Esophagus (tissue), 2 donors: ENCODE measurements around the gene ASTN1. TPM values are rescaled to one million over a fixed set of nuclear protein-coding genes. Genes with fewer than 3 reads are reported as not detected.

ENCODE experiments used
- H3K27ac ChIP-seq, 2 donors: one replicate each; pipeline ENCODE4 v1.5.1; 2013; ENCODE audit warnings: low read depth in 2 of 2, mild to moderate bottlenecking in 2 of 2, inconsistent platforms in 1 of 2, low read length in 1 of 2, moderate library complexity in 1 of 2
- H3K27me3 ChIP-seq, 2 donors: one replicate each; pipeline ENCODE4 v1.6.1; 2013; ENCODE audit warnings: low read length in 2 of 2, control low read depth in 1 of 2, mild to moderate bottlenecking in 1 of 2; ENCODE audit not compliant: insufficient read depth in 2 of 2, control insufficient read depth in 1 of 2
- H3K36me3 ChIP-seq, 2 donors: one replicate each; pipeline ENCODE4 v1.6.1; 2013; ENCODE audit warnings: low read length in 1 of 2; ENCODE audit not compliant: control insufficient read depth in 2 of 2, insufficient read depth in 2 of 2
- H3K4me1 ChIP-seq, 2 donors: one replicate each; pipeline ENCODE4 v1.6.1; 2013; ENCODE audit warnings: low read length in 1 of 2; ENCODE audit not compliant: control insufficient read depth in 2 of 2, insufficient read depth in 2 of 2
- H3K4me3 ChIP-seq, 2 donors: one replicate each; pipeline ENCODE4 v1.5.1; 2013; ENCODE audit warnings: low read length in 2 of 2, mild to moderate bottlenecking in 2 of 2, low read depth in 1 of 2, moderate library complexity in 1 of 2
- H3K9me3 ChIP-seq, 2 donors: one replicate each; pipeline ENCODE4 v1.6.1; 2013; ENCODE audit warnings: mild to moderate bottlenecking in 2 of 2, low read depth in 1 of 2, low read length in 1 of 2, moderate library complexity in 1 of 2; ENCODE audit not compliant: control insufficient read depth in 2 of 2, insufficient read depth in 1 of 2
- WGBS, 2 donors: extraction: QIAGEN DNeasy Blood & Tissue Kit; methylation state at CpG; one replicate each; pipeline ENCODE4 v1.1.7; 2013; 5-methylcytosine and 5-hydroxymethylcytosine counted together
- polyA plus RNA-seq, 2 donors: library from polyadenylated mRNA; stranded (reverse); fragments of 200-250 nt; gene quantifications; one replicate each; pipeline ENCODE4 v1.2.3, GENCODE V29; 2013
- donor health status: healthy with polysubstance abuse.
- donor health status: Bipolar disorder and iron deficiency.

The ASTN1 gene
- polyA plus RNA-seq: under 1 TPM in 1 of 2 donors, not detected in 1; 0.02 TPM

DNA sequence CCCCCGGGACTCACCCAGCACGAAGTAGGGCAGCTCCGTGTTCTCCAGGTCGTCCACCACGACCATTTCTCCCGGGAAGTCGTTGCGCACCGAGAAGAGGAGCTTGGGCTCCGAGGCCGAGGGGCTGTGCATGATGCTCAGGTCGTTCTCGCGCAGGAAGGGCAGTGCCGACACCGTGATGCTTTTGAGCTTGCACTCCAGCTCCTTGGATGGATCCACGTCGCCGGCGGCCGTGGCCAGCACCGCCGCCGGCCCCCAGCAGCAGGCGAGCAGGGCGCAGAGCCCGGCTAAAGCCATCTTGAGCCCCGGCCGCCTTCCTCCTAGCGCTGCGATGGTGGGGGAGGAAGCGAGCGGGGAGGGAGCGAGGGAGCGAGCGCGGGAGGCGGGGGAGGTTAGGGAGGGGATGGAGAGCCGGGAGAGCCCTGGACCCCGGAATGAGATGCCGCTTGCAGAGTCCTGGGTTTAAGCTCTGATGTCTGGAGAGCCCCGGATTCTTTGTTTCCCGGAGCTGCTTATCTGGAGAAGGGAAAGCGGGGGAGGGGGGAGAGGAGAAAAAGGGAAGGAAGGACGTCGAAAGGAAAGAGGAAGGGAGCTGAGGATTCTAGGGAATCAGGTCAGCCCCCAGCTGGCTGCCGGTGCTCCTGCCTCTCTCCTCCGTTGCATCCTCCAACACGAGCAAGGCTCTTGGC is at the start of gene ASTN1:
Gene ASTN1, minus strand, starts transcription at position 333 of the 689 bp plus-strand sequence. Its CDS starts 36 bp downstream, at position 297.
- Histone ChIP-seq H3K27me3 (peaks cover 0 to 2% of the 10 kb centered on the region in 2 donors), H3K36me3 (no peaks in the 10 kb centered on the region), H3K9me3 (no peaks in the 10 kb centered on the region), H3K4me3 (no peak within 1 kb of the TSS), H3K4me1 (no peaks in the 10 kb centered on the region), H3K27ac (no peak within 1 kb of the TSS)
- WGBS, 2 donors: 3% methylated on average over 49 of the region's 49 CpGs

DNA sequence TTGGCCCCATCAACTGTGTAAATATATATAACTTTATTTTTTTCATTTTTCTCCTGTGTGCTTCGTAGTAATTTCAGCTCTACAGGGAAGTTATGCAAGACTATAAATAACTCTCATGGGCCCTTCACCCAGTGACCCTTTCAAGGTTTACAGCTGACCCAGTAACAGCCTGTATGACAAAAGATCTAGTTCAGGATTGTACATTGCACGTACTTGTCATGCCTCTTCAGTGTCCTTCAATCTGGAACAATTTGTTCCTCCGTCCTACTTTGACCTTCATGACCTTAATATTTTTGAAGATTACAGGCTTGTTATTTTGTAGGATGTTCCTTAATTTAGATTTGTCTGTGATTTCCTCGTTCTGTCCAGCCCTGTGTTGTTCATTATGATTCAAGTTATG is 46.7 kb upstream of the ASTN1 start:
- H3K27ac ChIP-seq: no peak overlapping the region

GRCh38 chr1:177210071-177210470 is 45.6 kb upstream of the ASTN1 start:
- Histone ChIP-seq H3K9me3 (no peaks in the 10 kb centered on the region), H3K27me3 (no peaks in the 10 kb centered on the region), H3K36me3 (no peaks in the 10 kb centered on the region), H3K4me3 (no peak overlapping the region), H3K4me1 (no peaks in the 10 kb centered on the region), H3K27ac (no peak overlapping the region)

More for the DNA sequence above, 46.7 kb upstream of the ASTN1 start:
- Histone ChIP-seq H3K36me3 (no peaks in the 10 kb centered on the region), H3K4me1 (no peaks in the 10 kb centered on the region), H3K27me3 (no peaks in the 10 kb centered on the region), H3K4me3 (no peak overlapping the region), H3K9me3 (no peaks in the 10 kb centered on the region)
- 45 to 48% methylated on average over 4 of the region's 4 CpGs for WGBS, 2 donors

DNA sequence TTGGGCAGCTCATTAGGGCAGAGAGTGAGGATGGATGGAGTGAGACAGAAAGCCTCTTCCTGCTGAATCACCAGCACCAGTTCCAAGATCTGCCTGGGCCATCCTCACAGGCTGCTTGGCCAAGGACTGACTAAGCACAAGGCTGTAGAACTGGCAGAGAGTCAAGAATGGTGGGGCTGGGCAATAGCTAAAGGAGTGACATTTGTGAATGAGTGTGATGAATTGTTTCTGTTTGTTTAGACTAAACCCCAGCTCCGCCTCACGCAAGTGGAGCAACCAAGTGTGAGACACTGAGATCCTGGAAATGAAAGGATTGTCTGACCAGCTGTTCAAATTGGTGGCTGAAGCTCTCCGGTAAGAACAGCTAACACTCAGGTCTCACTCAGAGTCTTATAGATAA is 44.8 kb upstream of the ASTN1 start:
- no peaks in the 10 kb centered on the region for H3K9me3 ChIP-seq
- H3K27me3 ChIP-seq: no peaks in the 10 kb centered on the region
- H3K27ac ChIP-seq: peak overlapping the region in 1 of 2 donors; percentile 24
- 20 to 44% methylated on average over 3 of the region's 3 CpGs for WGBS, 2 donors
- no peaks in the 10 kb centered on the region for H3K36me3 ChIP-seq
- H3K4me3 ChIP-seq: no peak overlapping the region
- H3K4me1 ChIP-seq: no peaks in the 10 kb centered on the region

- Histone ChIP-seq H3K27ac (no peak overlapping the region), H3K36me3 (no peaks in the 10 kb centered on the region), H3K9me3 (no peaks in the 10 kb centered on the region), H3K4me3 (no peak overlapping the region), H3K4me1 (no peaks in the 10 kb centered on the region), H3K27me3 (no peaks in the 10 kb centered on the region)
- WGBS, 2 donors: 61 to 80% methylated on average over 4 of the region's 4 CpGs
Observed at GRCh38 chr1:177208920-177209319, 44.4 kb upstream of the ASTN1 start.

DNA sequence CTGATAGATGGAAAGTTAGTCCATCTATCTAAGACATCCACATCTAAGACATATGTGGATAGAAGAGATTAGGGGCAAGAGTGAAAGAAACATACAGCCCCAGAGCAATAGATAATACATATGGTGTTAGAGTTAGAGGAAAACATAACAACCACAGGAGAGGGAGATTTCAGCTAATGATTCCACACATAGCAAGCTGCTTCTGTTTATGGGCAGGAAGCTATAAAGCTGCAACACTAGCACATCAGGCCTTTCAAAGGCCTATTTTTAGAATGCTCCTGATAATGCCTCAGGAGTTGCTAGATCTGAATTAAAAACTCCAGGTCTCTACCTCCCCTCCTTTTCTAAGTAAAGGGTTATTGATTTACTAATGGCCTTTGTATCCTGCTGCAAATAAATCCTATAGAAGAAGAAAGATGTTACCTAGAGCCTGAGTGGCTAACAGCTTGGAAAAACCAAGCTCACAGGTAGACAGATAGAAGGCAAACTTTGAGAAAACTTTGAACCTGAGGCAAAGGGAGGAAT is 42.4 kb upstream of the ASTN1 start:
- no peaks in the 10 kb centered on the region for H3K36me3 ChIP-seq
- H3K4me3 ChIP-seq: no peak overlapping the region
- H3K27ac ChIP-seq: no peak overlapping the region
- no peaks in the 10 kb centered on the region for H3K27me3 ChIP-seq
- H3K4me1 ChIP-seq: no peaks in the 10 kb centered on the region
- no peaks in the 10 kb centered on the region for H3K9me3 ChIP-seq

GRCh38 chr1:177200290-177200689 is 35.8 kb upstream of the ASTN1 start:
- no peak overlapping the region for H3K27ac ChIP-seq
- no peaks in the 10 kb centered on the region for H3K9me3 ChIP-seq
- H3K27me3 ChIP-seq: no peaks in the 10 kb centered on the region
- H3K4me1 ChIP-seq: no peaks in the 10 kb centered on the region
- 74 to 83% methylated on average over 4 of the region's 4 CpGs for WGBS, 2 donors
- H3K4me3 ChIP-seq: no peak overlapping the region
- no peaks in the 10 kb centered on the region for H3K36me3 ChIP-seq

- no peak overlapping the region for H3K4me3 ChIP-seq
- H3K4me1 ChIP-seq: no peaks in the 10 kb centered on the region
- H3K27me3 ChIP-seq: no peaks in the 10 kb centered on the region
- H3K36me3 ChIP-seq: no peaks in the 10 kb centered on the region
- 87 to 89% methylated on average over 2 of the region's 2 CpGs for WGBS, 2 donors
- no peaks in the 10 kb centered on the region for H3K9me3 ChIP-seq
- no peak overlapping the region for H3K27ac ChIP-seq
Observed at GRCh38 chr1:177198243-177198642, 33.7 kb upstream of the ASTN1 start.

- Histone ChIP-seq H3K36me3 (no peaks in the 10 kb centered on the region), H3K27ac (no peak overlapping the region), H3K4me1 (no peaks in the 10 kb centered on the region), H3K4me3 (no peak overlapping the region), H3K9me3 (peaks cover 0 to 2% of the 10 kb centered on the region in 2 donors), H3K27me3 (no peaks in the 10 kb centered on the region)
- WGBS, 2 donors: 59 to 68% methylated on average over 3 of the region's 3 CpGs
Observed at GRCh38 chr1:177190308-177190970, 25.9 kb upstream of the ASTN1 start.

DNA sequence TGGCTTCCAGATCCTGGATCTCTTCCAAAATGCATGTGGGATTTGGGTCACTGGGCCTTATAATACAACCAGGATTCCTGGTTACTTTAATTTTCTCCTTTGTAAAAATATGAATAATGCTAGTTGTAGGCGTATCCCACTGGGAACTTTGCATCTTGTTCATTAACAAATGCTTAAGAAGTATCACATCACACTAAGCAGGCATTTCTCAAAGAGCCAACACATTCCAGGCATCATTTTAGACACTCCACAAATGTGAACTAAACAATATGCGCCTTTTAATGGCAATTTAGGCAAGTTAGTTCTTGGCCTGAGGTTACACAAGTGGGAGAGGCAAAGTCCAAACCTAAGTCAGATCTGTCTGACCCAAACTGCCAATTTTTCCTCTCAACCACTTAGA is 22.1 kb upstream of the ASTN1 start:
- Histone ChIP-seq H3K4me3 (no peak overlapping the region), H3K36me3 (no peaks in the 10 kb centered on the region), H3K4me1 (no peaks in the 10 kb centered on the region), H3K9me3 (peaks cover 0 to 2% of the 10 kb centered on the region in 2 donors), H3K27me3 (no peaks in the 10 kb centered on the region), H3K27ac (no peak overlapping the region)
- 90 to 93% methylated on average over 2 of the region's 2 CpGs for WGBS, 2 donors
